GM21737 (cell line): ENCODE measurements around the gene NTRK2.

Experiments used
- ATAC-seq: cut with Tn5 transposase; IDR thresholded peaks from one replicate; pipeline ENCODE4 v1.9.1; 2021; ENCODE audit warnings: mild to moderate bottlenecking, moderate library complexity; ENCODE audit not compliant: unreplicated experiment

The NTRK2 gene

GRCh38 chr9:84778570-84778969 lies 109.0 kb downstream of the NTRK2 start:
- no peak for ATAC-seq

GRCh38 chr9:84779883-84780282 lies 110.4 kb downstream of the NTRK2 start:
- ATAC-seq: no peak

GRCh38 chr9:84780385-84780784 lies 110.9 kb downstream of the NTRK2 start:
- ATAC-seq: no peak

DNA sequence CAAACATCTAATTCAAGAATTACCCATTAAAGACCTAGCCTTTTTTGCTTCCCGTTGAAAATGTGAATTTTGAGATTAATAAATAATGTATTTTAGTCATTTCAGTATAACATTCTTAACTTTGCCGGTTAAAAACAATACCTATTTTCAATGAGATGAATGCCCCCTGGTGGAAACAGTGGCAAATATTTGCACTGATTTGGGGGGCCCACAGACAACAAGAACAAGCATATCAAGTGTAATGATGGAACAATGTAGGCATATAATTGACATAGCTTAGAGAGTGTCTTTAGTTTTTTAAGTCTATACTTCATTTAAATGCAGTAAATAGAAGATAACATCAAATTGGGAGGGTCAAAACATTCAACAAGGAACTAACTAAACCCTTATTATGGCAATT lies 111.9 kb downstream of the NTRK2 start:
- ATAC-seq: no peak

DNA sequence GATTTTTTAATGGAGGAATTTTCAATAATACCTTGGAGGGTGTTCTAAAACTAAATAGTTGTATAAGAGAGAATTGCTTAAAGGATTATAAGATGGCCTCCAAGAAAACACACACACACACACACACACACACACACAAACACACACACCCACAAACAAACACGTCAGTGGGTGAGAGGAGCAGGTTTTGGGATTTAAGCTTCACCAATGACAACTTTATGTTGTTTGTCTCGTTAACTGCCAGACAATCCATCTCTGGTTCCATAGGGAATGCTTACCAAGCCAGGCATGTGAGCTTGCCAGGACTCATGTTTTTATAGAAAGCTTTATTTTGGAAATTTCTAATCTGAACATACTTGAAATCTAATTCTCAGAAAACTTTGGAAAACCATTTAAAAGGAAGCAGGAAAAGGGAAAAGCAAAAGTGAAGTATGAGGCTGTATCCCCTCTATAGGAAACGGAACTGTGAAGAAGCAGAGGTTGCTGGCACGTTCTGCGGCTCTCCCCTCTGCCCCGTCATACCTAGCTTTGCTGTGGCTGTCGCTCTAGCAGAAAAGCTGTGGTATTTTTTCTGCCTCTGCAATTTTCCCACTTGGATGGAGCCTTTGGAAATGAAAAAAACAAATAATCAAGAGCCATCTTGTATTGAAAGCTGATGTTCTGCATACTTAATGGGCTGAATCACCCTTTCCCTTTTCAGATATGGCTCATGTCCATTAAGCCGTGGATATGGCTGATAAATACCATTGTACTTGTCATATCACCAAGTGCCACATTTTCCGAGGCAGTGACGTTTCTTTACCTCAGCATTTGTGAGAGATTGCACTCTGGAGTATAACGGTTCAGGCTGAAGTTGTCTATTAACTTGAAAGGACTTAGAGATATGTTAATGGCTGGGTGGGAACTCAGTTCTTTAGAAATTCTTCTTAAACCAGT lies 112.7 kb downstream of the NTRK2 start:
- ATAC-seq: no peak

GRCh38 chr9:84785792-84786547 lies 116.4 kb downstream of the NTRK2 start:
- ATAC-seq: no peak

GRCh38 chr9:84788803-84789462 lies 119.4 kb downstream of the NTRK2 start:
- ATAC-seq: no peak

DNA sequence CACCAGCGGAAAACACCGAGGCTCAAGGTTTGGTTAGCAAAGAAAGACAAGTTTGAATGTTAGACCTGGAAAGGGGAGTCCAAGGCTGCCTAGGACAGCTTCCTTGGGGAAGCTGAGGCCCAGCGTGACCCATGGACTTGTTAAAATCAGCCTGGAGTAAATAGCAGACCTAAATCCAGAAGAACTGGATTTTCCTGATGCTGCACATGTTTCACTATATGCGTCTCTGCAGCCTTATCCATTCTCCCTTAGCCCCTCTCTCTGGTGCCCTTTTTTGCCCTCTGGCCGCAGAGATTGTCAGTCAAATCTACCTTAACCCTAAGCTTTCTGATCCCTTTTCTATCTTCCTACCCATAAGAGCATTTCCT lies 119.9 kb downstream of the NTRK2 start:
- ATAC-seq: no peak

- no peak for ATAC-seq
Observed at GRCh38 chr9:84791643-84792042, 122.1 kb downstream of the NTRK2 start.

DNA sequence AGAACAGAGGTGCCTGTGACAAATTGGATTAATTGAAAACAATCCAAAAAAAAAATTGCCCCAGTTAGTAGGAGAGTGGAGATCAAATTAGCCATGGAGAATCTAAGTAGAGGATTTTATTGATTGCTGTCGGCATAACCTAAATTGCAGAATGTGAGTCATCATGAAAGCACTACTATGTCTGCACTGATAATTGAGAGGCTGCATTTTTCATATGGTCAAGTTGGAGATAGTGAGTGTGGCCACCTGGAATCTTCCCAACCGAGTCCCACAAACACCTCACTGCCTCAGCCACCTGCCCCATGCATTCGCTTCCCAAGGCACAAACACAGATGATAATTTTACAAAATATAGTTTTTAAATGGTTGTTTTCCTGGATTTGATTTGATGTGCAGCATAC lies 123.7 kb downstream of the NTRK2 start:
- ATAC-seq: no peak

DNA sequence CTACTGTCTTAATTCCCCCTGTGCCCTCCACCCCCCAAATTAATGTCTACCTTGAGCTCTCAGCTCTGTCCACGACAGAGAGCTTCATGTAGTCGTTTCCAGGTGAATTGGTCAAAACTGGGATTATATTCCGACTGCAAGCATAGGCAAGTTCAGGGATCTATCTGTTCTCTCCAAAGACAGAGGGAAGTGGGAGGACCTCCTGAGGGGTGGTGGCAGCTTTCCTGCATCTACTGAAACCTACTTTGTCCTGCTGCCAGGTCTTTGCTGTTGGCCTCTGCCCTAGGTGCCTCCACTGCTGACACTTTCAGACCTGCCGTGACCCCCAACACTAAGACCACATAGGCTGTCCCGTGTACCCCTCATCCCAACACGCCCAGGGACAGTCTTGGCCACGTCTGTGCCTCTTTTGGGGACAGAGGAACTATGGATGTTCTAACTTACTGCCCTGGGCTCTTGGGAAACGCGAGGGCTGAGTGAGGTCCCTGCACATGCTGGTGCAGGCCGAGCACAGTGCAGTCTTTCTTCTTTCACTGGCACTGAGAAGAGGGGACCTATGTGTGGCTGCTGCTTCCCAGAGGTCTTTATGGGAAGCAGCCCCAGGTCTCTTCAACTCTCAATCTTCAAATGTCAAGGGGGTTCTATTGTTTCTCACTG lies 125.6 kb downstream of the NTRK2 start:
- no peak for ATAC-seq

GRCh38 chr9:84796404-84796803 lies 126.9 kb downstream of the NTRK2 start:
- no peak for ATAC-seq

GRCh38 chr9:84799251-84799650 lies 129.7 kb downstream of the NTRK2 start:
- no peak for ATAC-seq

GRCh38 chr9:84804951-84805694 lies 135.6 kb downstream of the NTRK2 start:
- ATAC-seq: no peak

DNA sequence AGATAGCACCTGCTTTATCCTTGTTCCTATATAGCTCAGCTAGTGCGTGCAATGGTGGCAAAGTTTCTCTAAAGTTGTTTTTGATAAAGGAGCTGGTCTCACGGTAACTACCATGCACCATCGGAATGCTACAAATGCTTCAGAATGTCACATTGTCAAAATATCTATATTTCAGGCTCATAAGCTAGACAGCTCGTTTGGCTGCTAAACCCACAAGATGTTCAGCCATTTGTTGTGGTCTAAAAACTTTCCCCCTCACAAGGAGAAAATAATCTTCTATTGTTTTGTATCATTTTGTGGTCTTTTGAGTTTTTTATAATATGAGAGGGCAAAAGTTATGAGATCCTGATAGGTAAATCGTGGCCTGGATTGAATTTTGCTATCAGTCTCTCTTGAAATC lies 137.9 kb downstream of the NTRK2 start:
- ATAC-seq: no peak

GRCh38 chr9:84807870-84808390 lies 138.4 kb downstream of the NTRK2 start:
- ATAC-seq: no peak

GRCh38 chr9:84808416-84808815 lies 138.9 kb downstream of the NTRK2 start:
- no peak for ATAC-seq

GRCh38 chr9:84811072-84811750 lies 141.7 kb downstream of the NTRK2 start:
- no peak for ATAC-seq

DNA sequence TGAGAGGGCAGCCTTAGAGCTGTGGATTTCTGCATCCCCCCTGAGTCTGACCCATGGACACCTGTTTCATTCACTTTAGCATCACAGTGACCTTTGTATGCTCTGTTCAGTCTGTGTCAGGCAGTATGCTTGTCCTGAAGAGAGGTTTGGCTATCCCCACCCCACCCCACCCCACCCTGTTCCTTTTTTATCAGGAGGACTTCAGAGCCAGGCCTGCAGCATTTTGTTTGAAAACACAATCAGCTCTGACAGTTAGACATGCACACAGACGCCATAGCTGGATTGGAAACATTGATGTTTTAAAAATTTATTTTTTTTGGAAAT lies 142.2 kb downstream of the NTRK2 start:
- ATAC-seq: no peak

DNA sequence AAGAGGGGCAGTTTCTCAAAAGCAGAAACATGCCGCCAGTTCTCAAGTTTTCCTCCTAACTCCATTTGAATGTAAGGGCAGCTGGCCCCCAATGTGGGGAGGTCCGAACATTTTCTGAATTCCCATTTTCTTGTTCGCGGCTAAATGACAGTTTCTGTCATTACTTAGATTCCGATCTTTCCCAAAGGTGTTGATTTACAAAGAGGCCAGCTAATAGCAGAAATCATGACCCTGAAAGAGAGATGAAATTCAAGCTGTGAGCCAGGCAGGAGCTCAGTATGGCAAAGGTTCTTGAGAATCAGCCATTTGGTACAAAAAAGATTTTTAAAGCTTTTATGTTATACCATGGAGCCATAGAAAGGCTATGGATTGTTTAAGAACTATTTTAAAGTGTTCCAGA lies 142.8 kb downstream of the NTRK2 start:
- no peak for ATAC-seq
